ENCODE data around the gene TUFT1. TPM values are rescaled to one million over a fixed set of nuclear protein-coding genes. Genes with fewer than 3 reads are reported as not detected.

TUFT1 gene
- total RNA-seq, 2 experiments from 2014 or later, result 4.5 to 4.9 TPM

DNA sequence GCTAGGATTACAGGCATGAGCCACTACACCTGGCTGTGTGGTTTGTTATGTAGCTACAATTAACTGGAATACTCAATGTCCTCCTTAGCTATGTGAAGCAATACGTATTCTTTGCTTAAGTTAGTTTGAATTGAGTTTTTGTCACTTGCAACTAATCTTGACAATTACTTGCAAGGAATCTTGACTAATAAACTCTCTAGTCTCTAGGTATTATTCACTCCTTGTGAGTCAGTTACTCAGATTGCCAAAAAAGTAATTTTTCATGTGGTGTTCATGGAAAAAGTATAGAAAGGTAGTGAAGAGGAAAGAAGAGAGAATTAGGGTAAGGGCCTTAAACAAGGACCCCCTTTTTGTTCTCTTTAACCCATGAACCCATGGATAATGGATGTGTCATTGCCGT is 64.2 kb downstream of the TUFT1 start:
- DNase-seq, result no peak
- no peaks in the 10 kb centered on the region for H3K4me1 Mint-ChIP-seq
- H3K4me3 Mint-ChIP-seq, result no peak overlapping the region
- H3K9me3 Mint-ChIP-seq, result no peaks in the 10 kb centered on the region
- no peaks in the 10 kb centered on the region for H3K36me3 Mint-ChIP-seq (ENCODE audit: low read depth)
- H3K27ac Mint-ChIP-seq, result no peak overlapping the region
- ChIA-PET POLR2A (interaction anchor here (0.6 kb wide), 1 partner anchor 70 kb away, joined by 3 read pairs; no protein-coding TSS in a partner anchor), CTCF (interaction anchor here (0.6 kb wide), 2 partner anchors 50 to 71 kb away, joined by 3 to 4 read pairs; no protein-coding TSS in a partner anchor)
- peaks cover 26% of the 10 kb centered on the region for H3K27me3 Mint-ChIP-seq

DNA sequence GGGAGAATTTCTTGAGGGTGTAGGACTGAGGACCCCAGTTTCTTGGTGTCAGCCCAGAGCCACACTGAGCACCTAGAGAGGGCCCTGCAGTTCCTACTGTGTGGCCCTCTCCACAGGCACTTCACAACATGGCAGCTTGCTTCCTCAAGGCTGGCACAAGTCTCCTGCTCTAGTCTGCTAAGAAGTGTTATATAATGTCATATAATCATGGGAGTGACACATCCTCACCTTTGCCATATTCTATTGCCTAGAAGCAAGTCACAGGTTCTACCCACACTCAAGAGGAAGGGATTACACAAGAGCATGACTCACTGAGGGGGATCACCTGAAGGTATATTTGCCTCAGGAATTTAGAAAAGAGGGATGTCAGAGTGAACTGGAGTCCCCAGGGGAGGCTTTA is 66.3 kb downstream of the TUFT1 start:
- peaks cover 26% of the 10 kb centered on the region for H3K27me3 Mint-ChIP-seq

DNA sequence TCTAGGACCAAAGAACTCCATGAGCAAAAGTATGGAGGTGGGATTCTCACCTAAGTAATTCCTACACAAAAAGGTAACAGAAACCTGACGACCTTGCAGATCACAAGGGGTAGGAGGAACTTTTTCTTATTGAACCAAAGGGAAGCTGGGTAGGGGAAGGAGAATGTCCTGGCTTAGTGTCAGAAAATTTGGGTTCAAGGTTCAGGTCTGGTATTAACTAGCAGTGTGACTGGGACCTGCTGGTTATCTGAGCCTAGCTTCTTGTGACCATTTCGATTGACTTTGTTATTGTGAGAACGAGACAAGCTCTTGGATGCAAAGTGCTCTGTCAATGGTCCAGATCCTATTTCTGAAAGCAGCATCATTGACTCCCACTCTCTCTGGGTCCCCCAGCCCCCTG is 66.7 kb downstream of the TUFT1 start:
- Mint-ChIP-seq H3K27me3 (peaks cover 26% of the 10 kb centered on the region), H3K36me3 (ENCODE audit: low read depth) (no peaks in the 10 kb centered on the region), H3K4me1 (peaks cover 8% of the 10 kb centered on the region), H3K9me3 (no peaks in the 10 kb centered on the region), H3K4me3 (no peak overlapping the region), H3K27ac (no peak overlapping the region)
- DNase-seq, result no peak
- ChIA-PET CTCF (no interaction called here), POLR2A (no interaction called here)

More for the DNA sequence above, 66.3 kb downstream of the TUFT1 start:
- H3K36me3 Mint-ChIP-seq (ENCODE audit: low read depth), result no peaks in the 10 kb centered on the region
- ChIA-PET POLR2A (no interaction called here), CTCF (interaction anchor here (1.5 to 1.7 kb wide), 2 partner anchors 10 to 14 kb away, joined by 3 to 4 read pairs; no protein-coding TSS in a partner anchor)
- H3K27ac Mint-ChIP-seq, result no peak overlapping the region
- DNase-seq, result no peak
- no peaks in the 10 kb centered on the region for H3K9me3 Mint-ChIP-seq
- H3K4me1 Mint-ChIP-seq, result peaks cover 4% of the 10 kb centered on the region
- H3K4me3 Mint-ChIP-seq, result no peak overlapping the region

- DNase-seq, result no peak
- no peak overlapping the region for H3K4me3 Mint-ChIP-seq
- POLR2A ChIA-PET, result no interaction called here
- H3K4me1 Mint-ChIP-seq, result peaks cover 27% of the 10 kb centered on the region
- H3K27me3 Mint-ChIP-seq, result peaks cover 15% of the 10 kb centered on the region
- H3K9me3 Mint-ChIP-seq, result no peaks in the 10 kb centered on the region
- CTCF ChIA-PET, result interaction anchor here (0.6 to 1.1 kb wide), 3 partner anchors 16 to 261 kb away, joined by 3 to 5 read pairs (median 3); no protein-coding TSS in a partner anchor
- H3K36me3 Mint-ChIP-seq (ENCODE audit: low read depth), result no peaks in the 10 kb centered on the region
- no peak overlapping the region for H3K27ac Mint-ChIP-seq
Measured at GRCh38 chr1:151610142-151610541, 70.0 kb downstream of the TUFT1 start.

DNA sequence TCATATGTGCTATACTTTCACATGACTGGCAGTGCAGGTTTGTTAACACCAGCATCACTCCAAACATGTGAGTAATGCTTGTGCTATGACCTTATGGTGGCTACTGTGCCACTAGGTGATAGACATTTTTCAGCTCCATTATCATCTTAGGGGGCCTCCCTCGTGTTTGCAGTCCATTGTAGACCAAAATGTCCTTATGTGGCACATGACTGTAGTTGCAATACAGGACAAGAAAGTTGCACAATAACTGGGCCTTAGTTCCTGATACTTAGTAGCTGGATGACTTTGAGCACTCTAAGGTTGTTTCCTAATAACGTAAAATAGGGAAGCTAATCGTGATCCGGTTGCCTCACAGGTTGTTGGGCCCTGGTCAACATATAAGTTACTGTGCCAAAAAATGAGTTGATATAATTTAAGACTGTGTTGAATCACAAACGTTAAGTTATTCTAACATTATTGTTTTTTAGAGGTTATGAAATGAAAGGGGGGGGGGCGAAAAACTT is 71.2 kb downstream of the TUFT1 start:
- no peaks in the 10 kb centered on the region for H3K9me3 Mint-ChIP-seq
- CTCF ChIA-PET, result interaction anchor here (0.6 to 1.7 kb wide), 3 partner anchors 9 to 34 kb away, joined by 3 to 6 read pairs (median 4); no protein-coding TSS in a partner anchor
- peaks cover 12% of the 10 kb centered on the region for H3K27me3 Mint-ChIP-seq
- peaks cover 3% of the 10 kb centered on the region for H3K36me3 Mint-ChIP-seq (ENCODE audit: low read depth)
- no peak for DNase-seq
- peak overlapping the region; percentile 67 for H3K27ac Mint-ChIP-seq
- POLR2A ChIA-PET, result no interaction called here
- peak overlapping the region; percentile 92 for H3K4me3 Mint-ChIP-seq
- H3K4me1 Mint-ChIP-seq, result peaks cover 36% of the 10 kb centered on the region

GRCh38 chr1:151611832-151612500 is 71.9 kb downstream of the TUFT1 start, which contains the start of gene SNX27:
SNX27 (plus strand) TSS chr1:151612050; CDS start chr1:151612202, 152 bp downstream.
- peaks cover 9% of the 10 kb centered on the region for H3K27me3 Mint-ChIP-seq
- ChIA-PET POLR2A (no interaction called here), CTCF (interaction anchor here (0.6 to 1.7 kb wide), 3 partner anchors 18 to 123 kb away, joined by 3 to 6 read pairs (median 3); no protein-coding TSS in a partner anchor)
- no peaks in the 10 kb centered on the region for H3K9me3 Mint-ChIP-seq
- peaks cover 40% of the 10 kb centered on the region for H3K4me1 Mint-ChIP-seq
- H3K36me3 Mint-ChIP-seq (ENCODE audit: low read depth), result peaks cover 3% of the 10 kb centered on the region
- peak within 1 kb of the TSS; percentile 92 for H3K4me3 Mint-ChIP-seq
- DNase-seq, result peak; percentile 91
- H3K27ac Mint-ChIP-seq, result peak within 1 kb of the TSS; percentile 76

DNA sequence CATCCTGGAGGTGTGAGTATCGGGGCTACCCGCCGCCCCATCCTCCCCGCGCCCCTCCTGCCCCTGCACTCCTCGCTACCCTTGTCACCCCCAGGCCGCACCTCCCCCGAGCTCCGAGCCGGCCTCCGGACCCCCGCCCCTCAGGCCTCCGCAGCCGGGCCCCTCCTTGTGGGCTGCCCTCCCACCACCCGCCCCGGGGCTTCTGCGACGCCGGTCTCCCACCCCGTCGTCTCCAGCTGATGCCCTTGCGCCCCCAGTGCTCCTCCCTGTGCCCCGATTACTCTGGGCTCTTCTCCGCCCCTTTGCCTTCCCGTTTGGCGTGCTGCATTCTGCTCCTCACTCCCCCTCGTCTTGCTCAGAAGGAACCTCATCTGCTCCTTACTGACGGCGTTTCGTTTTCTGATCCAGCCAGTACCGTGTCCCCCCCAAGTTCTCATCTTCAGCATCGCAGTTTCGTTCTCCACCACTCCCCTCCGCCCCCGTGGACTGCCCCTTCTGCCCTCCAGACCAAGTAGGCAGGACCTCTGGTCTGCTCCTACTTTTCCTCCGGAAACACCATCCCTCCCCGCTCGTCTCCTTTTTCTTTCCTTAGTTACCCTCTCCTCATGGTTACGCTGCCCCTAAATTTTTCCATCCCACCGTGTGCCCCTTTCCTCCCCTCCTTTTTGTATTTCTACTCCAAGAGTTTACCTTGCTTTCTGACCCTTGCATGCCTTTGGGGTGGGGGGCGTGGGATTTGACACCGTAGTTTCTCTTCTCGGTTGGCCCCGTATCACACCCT is 72.6 kb downstream of the TUFT1 start:
- ChIA-PET POLR2A (no interaction called here), CTCF (interaction anchor here (0.6 kb wide), 1 partner anchor 123 kb away, joined by 3 read pairs; no protein-coding TSS in a partner anchor)
- peaks cover 40% of the 10 kb centered on the region for H3K4me1 Mint-ChIP-seq
- peak; percentile 33 for DNase-seq
- H3K4me3 Mint-ChIP-seq, result peak overlapping the region; percentile 92
- H3K27ac Mint-ChIP-seq, result peak overlapping the region; percentile 76
- peaks cover 3% of the 10 kb centered on the region for H3K36me3 Mint-ChIP-seq (ENCODE audit: low read depth)
- no peaks in the 10 kb centered on the region for H3K9me3 Mint-ChIP-seq
- peaks cover 4% of the 10 kb centered on the region for H3K27me3 Mint-ChIP-seq

DNA sequence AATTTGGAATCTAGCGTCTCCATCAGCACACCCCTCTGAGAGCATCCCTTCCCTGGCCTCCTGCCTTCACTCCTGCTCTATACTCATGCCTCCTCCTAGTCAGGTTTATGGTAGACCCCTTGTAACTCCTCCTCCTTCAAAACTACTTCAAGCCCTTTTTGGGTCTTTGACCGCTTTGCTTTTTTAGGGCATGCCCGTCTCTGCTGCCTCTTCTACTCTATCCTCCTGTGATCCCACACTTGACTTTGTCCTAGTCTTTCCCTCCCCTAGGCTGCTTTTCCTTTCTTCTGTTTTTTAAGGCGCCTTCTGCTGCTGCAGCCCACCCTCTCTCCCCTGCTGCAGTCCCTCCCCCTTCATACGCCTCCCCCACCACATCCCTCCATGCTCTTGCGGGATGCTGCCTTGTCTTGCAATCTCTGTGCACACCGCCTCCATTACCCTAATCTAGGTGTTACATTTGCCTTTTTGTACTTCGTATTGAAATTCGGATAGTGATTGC is 73.2 kb downstream of the TUFT1 start:
- Mint-ChIP-seq H3K36me3 (ENCODE audit: low read depth) (peaks cover 4% of the 10 kb centered on the region), H3K27me3 (peaks cover 1% of the 10 kb centered on the region), H3K27ac (peak overlapping the region; percentile 44), H3K9me3 (no peaks in the 10 kb centered on the region), H3K4me3 (peak overlapping the region; percentile 92), H3K4me1 (peaks cover 41% of the 10 kb centered on the region)
- ChIA-PET POLR2A (no interaction called here), CTCF (no interaction called here)
- no peak for DNase-seq

GRCh38 chr1:151615711-151616504 is 75.8 kb downstream of the TUFT1 start:
- no peak overlapping the region for H3K27ac Mint-ChIP-seq
- no peaks in the 10 kb centered on the region for H3K9me3 Mint-ChIP-seq
- ChIA-PET POLR2A (interaction anchor here (1.0 kb wide), 1 partner anchor 216 kb away, joined by 3 read pairs; the partner anchor contains the start of gene PSMB4), CTCF (no interaction called here)
- peaks cover 57% of the 10 kb centered on the region for H3K4me1 Mint-ChIP-seq
- DNase-seq, result no peak
- H3K27me3 Mint-ChIP-seq, result no peaks in the 10 kb centered on the region
- H3K36me3 Mint-ChIP-seq (ENCODE audit: low read depth), result peaks cover 6% of the 10 kb centered on the region
- H3K4me3 Mint-ChIP-seq, result no peak overlapping the region

DNA sequence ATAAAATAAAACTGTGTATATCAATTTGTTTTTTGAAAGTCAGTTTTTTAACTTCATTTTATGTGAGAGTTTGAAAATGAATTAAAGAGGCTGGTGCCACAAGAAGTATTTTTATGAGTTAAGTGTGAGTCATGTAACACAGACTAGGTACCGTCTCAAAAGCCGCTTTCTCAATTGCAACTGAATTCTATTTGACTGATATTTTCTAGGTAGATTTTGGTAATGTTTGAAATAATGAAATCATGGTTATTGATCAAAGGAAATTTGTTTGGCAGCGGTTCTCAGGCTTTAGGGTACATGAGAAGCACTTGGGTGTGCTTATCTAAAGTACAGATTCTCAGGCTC is 76.4 kb downstream of the TUFT1 start:
- H3K4me1 Mint-ChIP-seq, result peaks cover 58% of the 10 kb centered on the region
- peaks cover 6% of the 10 kb centered on the region for H3K36me3 Mint-ChIP-seq (ENCODE audit: low read depth)
- ChIA-PET POLR2A (no interaction called here), CTCF (interaction anchor here (1.0 kb wide), 1 partner anchor 23 kb away, joined by 3 read pairs; no protein-coding TSS in a partner anchor)
- H3K27ac Mint-ChIP-seq, result no peak overlapping the region
- no peaks in the 10 kb centered on the region for H3K9me3 Mint-ChIP-seq
- DNase-seq, result no peak
- H3K27me3 Mint-ChIP-seq, result no peaks in the 10 kb centered on the region
- H3K4me3 Mint-ChIP-seq, result no peak overlapping the region

DNA sequence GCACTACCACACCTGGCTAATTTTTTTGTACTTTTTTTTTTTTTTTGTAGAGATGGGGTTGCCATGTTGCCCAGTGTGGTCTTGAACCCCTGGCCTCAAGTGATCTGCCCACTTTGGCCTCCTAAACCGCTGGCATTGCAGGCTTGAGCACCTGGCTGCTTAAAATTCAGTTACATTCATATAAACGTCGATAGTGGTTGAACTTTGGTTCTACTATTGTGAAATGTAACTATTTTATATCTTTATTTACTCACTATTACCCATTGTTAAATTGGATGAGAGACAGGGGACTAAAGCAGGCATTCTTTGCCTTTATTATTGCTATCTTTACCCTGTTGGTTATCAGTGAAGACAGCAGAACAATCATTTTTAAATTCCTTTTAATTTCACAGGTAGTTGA is 77.9 kb downstream of the TUFT1 start:
- Mint-ChIP-seq H3K36me3 (ENCODE audit: low read depth) (peaks cover 6% of the 10 kb centered on the region), H3K9me3 (no peaks in the 10 kb centered on the region), H3K27me3 (no peaks in the 10 kb centered on the region), H3K4me1 (peaks cover 56% of the 10 kb centered on the region), H3K27ac (no peak overlapping the region), H3K4me3 (no peak overlapping the region)
- DNase-seq, result no peak
- CTCF ChIA-PET, result interaction anchor here (0.6 to 1.1 kb wide), 2 partner anchors 17 to 213 kb away, joined by 3 read pairs; no protein-coding TSS in a partner anchor
- POLR2A ChIA-PET, result interaction anchor here (0.6 kb wide), 1 partner anchor 1004 kb away, joined by 3 read pairs; no protein-coding TSS in a partner anchor

- H3K4me1 Mint-ChIP-seq, result peaks cover 51% of the 10 kb centered on the region
- no peaks in the 10 kb centered on the region for H3K9me3 Mint-ChIP-seq
Measured at GRCh38 chr1:151618470-151618869, 78.4 kb downstream of the TUFT1 start.

More at GRCh38 chr1:151618470-151618869, 78.4 kb downstream of the TUFT1 start:
- H3K36me3 Mint-ChIP-seq (ENCODE audit: low read depth), result peaks cover 6% of the 10 kb centered on the region
- DNase-seq, result no peak
- H3K27ac Mint-ChIP-seq, result no peak overlapping the region
- no peaks in the 10 kb centered on the region for H3K27me3 Mint-ChIP-seq
- ChIA-PET CTCF (interaction anchor here (1.0 kb wide), 1 partner anchor 24 kb away, joined by 4 read pairs; no protein-coding TSS in a partner anchor), POLR2A (interaction anchor here (0.6 kb wide), 1 partner anchor 1005 kb away, joined by 3 read pairs; no protein-coding TSS in a partner anchor)
- no peak overlapping the region for H3K4me3 Mint-ChIP-seq
